ENCODE measurements around the gene GRM6. TPM values are rescaled to one million over a fixed set of nuclear protein-coding genes. Genes with fewer than 3 reads are reported as not detected.

The GRM6 gene
- total RNA-seq = under 0.01 TPM in 1 of 2 replicates, not detected in the other

GRCh38 chr5:178994580-178995340 lies at the start of gene GRM6:
TSS of gene GRM6 (minus strand) at chr5:178995320. CDS start at chr5:178994944, 376 bp downstream.

DNA sequence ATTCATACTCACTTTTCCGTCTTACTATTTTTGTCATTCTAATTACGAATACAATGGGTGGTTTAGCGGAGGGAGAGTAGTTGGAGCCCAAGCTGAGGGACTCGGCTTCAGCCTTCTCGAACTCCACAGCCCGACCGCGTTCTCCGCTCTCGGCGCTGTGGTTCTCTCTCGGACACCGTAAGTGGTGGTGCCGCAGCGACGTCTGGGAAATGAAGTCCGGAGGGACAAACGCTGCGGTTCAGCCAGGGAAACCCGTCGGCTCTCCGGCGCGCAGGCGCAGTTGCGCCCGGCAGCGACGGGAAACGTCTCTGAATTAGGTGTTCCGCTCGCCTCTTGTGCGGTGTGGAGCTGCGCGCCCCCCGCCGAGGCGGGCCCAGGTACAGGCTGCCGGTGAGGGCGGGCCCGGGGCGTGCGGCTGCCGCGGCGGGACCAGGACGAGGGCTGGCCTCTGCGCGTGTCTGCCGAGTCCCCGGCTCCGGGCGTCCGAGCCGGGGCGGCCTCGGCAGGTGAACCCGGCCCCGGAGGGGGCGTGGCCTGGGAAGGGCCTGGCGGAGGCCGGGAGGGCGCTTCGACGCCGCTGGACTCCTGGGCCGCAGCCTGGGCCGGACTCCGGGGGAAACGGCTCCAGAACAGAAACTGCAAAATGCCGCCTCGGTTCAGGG lies 28.5 kb upstream of the GRM6 start, which contains the start of gene ZNF879:
Gene ZNF879, plus strand, starts transcription at position 277 of the 662 bp plus-strand sequence. CDS start 1,201 bp downstream, outside the sequence.

GRCh38 chr5:178940569-178941360 lies 54.4 kb downstream of the GRM6 start, which contains the start of gene ZNF454:
TSS of gene ZNF454 (plus strand) at chr5:178941198. CDS start at chr5:178942792, 1,594 bp downstream.

Other genes starting within 250 kb of the GRM6 start
- 8.3 and 11.2 TPM in 2 replicates for gene ZNF354B, start 135.4 kb downstream of the GRM6 start, total RNA-seq
- 1.3 TPM in 2 replicates for gene ZFP2, start 99.4 kb downstream of the GRM6 start, total RNA-seq
- gene ZNF454, start 54.1 kb downstream of the GRM6 start, total RNA-seq = 0.85 and 3.4 TPM in 2 replicates
- 4.2 and 6.2 TPM in 2 replicates for gene ZNF879, start 28.5 kb upstream of the GRM6 start, total RNA-seq
- 8.5 and 9.4 TPM in 2 replicates for gene ZNF354C, start 65.1 kb upstream of the GRM6 start, total RNA-seq